IMR-90 (cell line): ENCODE measurements around the gene TDRD7. TPM values are rescaled to one million over a fixed set of nuclear protein-coding genes. Genes with fewer than 3 reads are reported as not detected.

ENCODE experiments used
- ATAC-seq: fragments of 200-7000 bp; cut with Tn5 transposase; 2 replicates; pipeline ENCODE4 v1.9.1; 2020; ENCODE audit warnings: low read depth, mild to moderate bottlenecking, moderate library complexity
- BruUV-seq: library from RNA; stranded (reverse); fragments of 400-500 nt; replicated peaks from 2 replicates; lab custom pipeline; 2021; lab: Mats Ljungman, UMichigan
- CTCF ChIA-PET: fragments of 300-600 bp; formaldehyde crosslinking; extraction: SDS; loops from one replicate; lab custom pipeline; 2021; ENCODE audit warnings: antibody characterized with exemption; lab: Yijun Ruan, JAX
- POLR2A ChIA-PET: fragments of 300-600 bp; sonication (Branson Sonifier 250); formaldehyde crosslinking; loops from one replicate; lab custom pipeline; 2022; ENCODE audit warnings: antibody characterized with exemption; ENCODE audit not compliant: unreplicated experiment; lab: Charles Lee
- DNase-seq: peaks from one replicate; pipeline ENCODE4 v3.0.0; 2013
- H2AFZ ChIP-seq: replicated peaks from 2 replicates; pipeline ENCODE3; 2013; ENCODE audit warnings: low read length, mild to moderate bottlenecking; ENCODE audit not compliant: poor library complexity
- H2AK5ac ChIP-seq: 2 replicates; pipeline ENCODE4 v1.6.1; 2013; ENCODE audit warnings: low read depth, low read length, inconsistent platforms
- H2AK9ac ChIP-seq: replicated peaks from 2 replicates; pipeline ENCODE3; 2013; ENCODE audit warnings: mild to moderate bottlenecking, low read depth, low read length, moderate library complexity; ENCODE audit not compliant: poor library complexity
- H2BK120ac ChIP-seq: 2 replicates; pipeline ENCODE4 v1.6.1; 2013; ENCODE audit warnings: low read depth, low read length, inconsistent platforms
- H2BK15ac ChIP-seq: 3 replicates; pipeline ENCODE4 v1.6.1; 2013; ENCODE audit warnings: low read depth, low read length, inconsistent platforms
- H2BK20ac ChIP-seq: 2 replicates; pipeline ENCODE4 v1.6.1; 2013; ENCODE audit warnings: low read depth, mild to moderate bottlenecking, inconsistent platforms, low read length, moderate library complexity
- H2BK5ac ChIP-seq: 2 replicates; pipeline ENCODE4 v1.6.1; 2013; ENCODE audit warnings: mild to moderate bottlenecking, low read depth, low read length, inconsistent platforms; ENCODE audit not compliant: poor library complexity, severe bottlenecking
- H3K14ac ChIP-seq: replicated peaks from 2 replicates; pipeline ENCODE4 v1.6.1; 2013; ENCODE audit warnings: low read depth, low read length, inconsistent platforms
- H3K18ac ChIP-seq: 2 replicates; pipeline ENCODE4 v1.6.1; 2013; ENCODE audit warnings: low read depth, low read length, control low read depth
- H3K23ac ChIP-seq: 2 replicates; pipeline ENCODE4 v1.6.1; 2013; ENCODE audit warnings: low read depth, low read length, inconsistent platforms
- H3K27ac ChIP-seq: 2 replicates; pipeline ENCODE4 v1.5.1; 2013; ENCODE audit warnings: mild to moderate bottlenecking, control low read depth, low read length; ENCODE audit not compliant: insufficient read depth
- H3K27me3 ChIP-seq: 2 replicates; pipeline ENCODE4 v1.6.1; 2013; ENCODE audit warnings: low read length; ENCODE audit not compliant: control insufficient read depth, insufficient read depth
- H3K36me3 ChIP-seq: 2 replicates; pipeline ENCODE4 v1.6.1; 2013; ENCODE audit warnings: low read length, mixed read lengths; ENCODE audit not compliant: control insufficient read depth, insufficient read depth
- H3K4ac ChIP-seq: 2 replicates; pipeline ENCODE4 v1.6.1; 2013; ENCODE audit warnings: low read depth, low read length, inconsistent platforms
- H3K4me1 ChIP-seq: 2 replicates; pipeline ENCODE4 v1.6.1; 2013; ENCODE audit warnings: low read length, mixed read lengths; ENCODE audit not compliant: control insufficient read depth, insufficient read depth
- H3K4me2 ChIP-seq: 2 replicates; pipeline ENCODE4 v1.6.1; 2013; ENCODE audit warnings: low read depth, mild to moderate bottlenecking, control low read depth, low read length, moderate library complexity
- H3K4me3 ChIP-seq: 2 replicates; pipeline ENCODE4 v1.5.1; 2013; ENCODE audit warnings: low read depth, mild to moderate bottlenecking, control low read depth, low read length, moderate library complexity; ENCODE audit not compliant: insufficient read depth
- H3K56ac ChIP-seq: 2 replicates; pipeline ENCODE4 v1.6.1; 2013; ENCODE audit warnings: low read length, inconsistent platforms; ENCODE audit not compliant: insufficient read depth; ENCODE audit errors: extremely low read depth
- H3K79me1 ChIP-seq, 2 experiments: 2 replicates each; pipeline ENCODE4 v1.6.1; 2013; ENCODE audit warnings: low read length in 2 of 2, inconsistent platforms in 1 of 2, low read depth in 1 of 2
- H3K9ac ChIP-seq: 2 replicates; pipeline ENCODE4 v1.6.1; 2013; ENCODE audit warnings: low read depth, low read length, control low read depth
- H3K9me1 ChIP-seq: 2 replicates; pipeline ENCODE4 v1.6.1; 2013; ENCODE audit warnings: low read length, inconsistent platforms; ENCODE audit not compliant: insufficient read depth
- H3K9me3 ChIP-seq: 2 replicates; pipeline ENCODE4 v1.6.1; 2013; ENCODE audit warnings: low read length; ENCODE audit not compliant: control insufficient read depth, insufficient read depth
- H4K20me1 ChIP-seq: 2 replicates; pipeline ENCODE4 v1.6.1; 2013; ENCODE audit warnings: low read length, inconsistent platforms; ENCODE audit not compliant: insufficient read depth
- H4K5ac ChIP-seq: 2 replicates; pipeline ENCODE4 v1.6.1; 2013; ENCODE audit warnings: mild to moderate bottlenecking, low read depth, low read length, control low read depth
- H4K8ac ChIP-seq, 2 experiments: 2 replicates each; pipeline ENCODE4 v1.6.1; 2013; ENCODE audit warnings: low read depth in 2 of 2, low read length in 2 of 2, control low read depth in 1 of 2, inconsistent platforms in 1 of 2
- H4K91ac ChIP-seq: 2 replicates; pipeline ENCODE4 v1.6.1; 2013; ENCODE audit warnings: low read depth, low read length, inconsistent platforms; ENCODE audit not compliant: insufficient read depth
- BHLHE40 ChIP-seq: fragments of 150-350 bp; IDR thresholded peaks from 2 replicates; pipeline ENCODE4 v1.6.1; 2016; ENCODE audit warnings: mild to moderate bottlenecking, low read depth, low read length
- CEBPB ChIP-seq: IDR thresholded peaks from 2 replicates; pipeline ENCODE4 v1.6.1; 2012; ENCODE audit warnings: low read depth, low read length, improper control_type of control experiment
- CHD1 ChIP-seq: IDR thresholded peaks from 2 replicates; pipeline ENCODE4 v1.6.1; 2012; ENCODE audit warnings: low read depth, low read length, improper control_type of control experiment
- CTCF ChIP-seq: conservative IDR thresholded peaks from 2 replicates; pipeline ENCODE4 v1.5.1; 2012; ENCODE audit warnings: mild to moderate bottlenecking, low read depth, low read length, improper control_type of control experiment
- ELK1 ChIP-seq: fragments of 150-350 bp; IDR thresholded peaks from 2 replicates; pipeline ENCODE4 v1.6.1; 2016; ENCODE audit warnings: low read depth, mild to moderate bottlenecking, low read length, moderate library complexity, borderline replicate concordance
- FOS ChIP-seq: fragments of 150-350 bp; IDR thresholded peaks from 2 replicates; pipeline ENCODE4 v1.6.1; 2016; ENCODE audit warnings: low read depth, low read length
- MAFK ChIP-seq: IDR thresholded peaks from 2 replicates; pipeline ENCODE4 v1.6.1; 2012; ENCODE audit warnings: low read depth, low read length, improper control_type of control experiment
- MAZ ChIP-seq: IDR thresholded peaks from 2 replicates; pipeline ENCODE4 v1.6.1; 2012; ENCODE audit warnings: low read depth, mild to moderate bottlenecking, low read length, improper control_type of control experiment, moderate library complexity, borderline replicate concordance
- MXI1 ChIP-seq: IDR thresholded peaks from 2 replicates; pipeline ENCODE4 v1.6.1; 2012; ENCODE audit warnings: low read depth, mild to moderate bottlenecking, low read length, moderate library complexity, borderline replicate concordance
- NFE2L2 ChIP-seq: fragments of 150-350 bp; IDR thresholded peaks from 2 replicates; pipeline ENCODE4 v1.6.1; 2016; ENCODE audit warnings: low read depth, mild to moderate bottlenecking, low read length
- POLR2A ChIP-seq: IDR thresholded peaks from 2 replicates; pipeline ENCODE4 v1.6.1; 2012; ENCODE audit warnings: mild to moderate bottlenecking, low read depth, low read length
- RAD21 ChIP-seq: IDR thresholded peaks from 2 replicates; pipeline ENCODE4 v1.6.1; 2012; ENCODE audit warnings: low read length, improper control_type of control experiment
- RCOR1 ChIP-seq: IDR thresholded peaks from 2 replicates; pipeline ENCODE4 v1.6.1; 2012; ENCODE audit warnings: mild to moderate bottlenecking, low read length, improper control_type of control experiment; ENCODE audit not compliant: insufficient replicate concordance
- RFX5 ChIP-seq: IDR thresholded peaks from 2 replicates; pipeline ENCODE4 v1.8.0; 2012; ENCODE audit warnings: low read depth, mild to moderate bottlenecking, low read length, moderate library complexity
- SMC3 ChIP-seq: fragments of 150-350 bp; IDR thresholded peaks from 2 replicates; pipeline ENCODE4 v1.6.1; 2016; ENCODE audit warnings: low read depth, mild to moderate bottlenecking, antibody characterized with exemption, low read length, moderate library complexity
- USF2 ChIP-seq: fragments of 150-350 bp; IDR thresholded peaks from 2 replicates; pipeline ENCODE4 v1.6.1; 2017; ENCODE audit warnings: mild to moderate bottlenecking, antibody characterized with exemption, low read length, low read depth
- WGBS, 2 experiments: methylation state at CpG; one replicate each; pipeline versions ENCODE4 v1.1.5 to v1.1.7; 2013; ENCODE audit warnings: missing lambda C conversion rate in 2 of 2; ENCODE audit not compliant: insufficient read length in 1 of 2; ENCODE audit errors: extremely low coverage in 2 of 2; 5-methylcytosine and 5-hydroxymethylcytosine counted together
- dilution Hi-C: fragments of 300-500 bp; cut with HindIII; formaldehyde crosslinking; loops from one replicate; pipeline ENCODE4 v1.14.3; 2018; ENCODE audit warnings: low sequenced_read_pairs; ENCODE audit not compliant: unreplicated experiment
- in situ Hi-C: fragments of 300-500 bp; cut with MboI; formaldehyde crosslinking; loops from 3 replicates; pipeline ENCODE4 v1.14.3; 2019; ENCODE audit warnings: low sequenced_read_pairs, inconsistent platforms, mixed read lengths
- intact Hi-C: fragments of 100-400 bp; cut with micrococcal nuclease; formaldehyde crosslinking; loops from 2 replicates; pipeline ENCODE4 v1.10.0; 2022
- polyA plus RNA-seq, 3 experiments: library from polyadenylated mRNA; depleted of rRNA; stranded (reverse); fragments of >200 nt; gene quantifications; 2 replicates each; pipeline ENCODE4 v1.2.3, GENCODE V29; 2012; ENCODE audit warnings: low replicate concordance in 1 of 3
- total RNA-seq: library from RNA; depleted of rRNA; stranded (reverse); fragments of >200 nt; gene quantifications from 2 replicates; pipeline ENCODE4 v1.2.3, GENCODE V29; 2012

Gene TDRD7
- total and polyA plus RNA-seq, 2 of the 4 experiments (the other 2 are of a cell fraction), result 4.4 to 9.7 TPM

GRCh38 chr9:97501972-97502221 lies 90.0 kb downstream of the TDRD7 start:
- no CpG with 5 or more reads among the region's 30 CpGs for WGBS, 2 experiments
- H2AK9ac ChIP-seq, result peak overlapping the region; percentile 53
- H2BK120ac ChIP-seq, result no peak overlapping the region
- H2BK15ac ChIP-seq, result no peak overlapping the region
- no peak overlapping the region for H2AK5ac ChIP-seq
- H3K4me1 ChIP-seq, result peaks cover 18% of the 10 kb centered on the region; the same call in 1 of the 2 replicates
- H3K27ac ChIP-seq, result no peak overlapping the region
- intact Hi-C loops (no loop called here), in situ Hi-C loops (no loop called here), dilution Hi-C loops (no loop called here)
- no peak overlapping the region for H2BK20ac ChIP-seq
- no peak overlapping the region for H4K91ac ChIP-seq
- TF ChIP-seq RCOR1, result no peak
- no peak for TF ChIP-seq MAFK
- no peak for TF ChIP-seq CHD1
- no peak for TF ChIP-seq MXI1
- TF ChIP-seq NFE2L2, result no peak
- no peak for TF ChIP-seq CTCF
- TF ChIP-seq ELK1, result no peak
- TF ChIP-seq RFX5, result no peak
- TF ChIP-seq FOS, result no peak
- TF ChIP-seq SMC3, result no peak
- TF ChIP-seq CEBPB, result no peak
- TF ChIP-seq BHLHE40, result no peak
- no peak for TF ChIP-seq USF2
- TF ChIP-seq RAD21, result no peak
- TF ChIP-seq POLR2A, result no peak
- no peak for TF ChIP-seq MAZ
- H2BK5ac ChIP-seq, result no peak overlapping the region
- peak overlapping the region; percentile 27; the same call in 1 of the 2 replicates for H3K9ac ChIP-seq
- ChIA-PET CTCF (interaction anchor here (1.8 to 2.6 kb wide), 4 partner anchors 15 to 97 kb away, joined by 6 to 13 read pairs (median 8); no protein-coding TSS in a partner anchor), POLR2A (interaction anchor here (0.6 kb wide), 1 partner anchor 63 kb away, joined by 3 read pairs; no protein-coding TSS in a partner anchor)
- H3K79me1 ChIP-seq, result 0 out of 4 replicates have a peak, but pooled peaks cover 0 to 3% of the 10 kb centered on the region in 2 experiments
- H3K4me2 ChIP-seq, result peak overlapping the region; percentile 83
- H3K23ac ChIP-seq, result no peak overlapping the region
- H3K9me3 ChIP-seq, result no peaks in the 10 kb centered on the region
- no peak overlapping the region for H4K8ac ChIP-seq
- H3K4me3 ChIP-seq, result peak overlapping the region; percentile 68
- ATAC-seq (peak; percentile 53), DNase-seq (no peak)
- H3K18ac ChIP-seq, result no peak overlapping the region
- no peak overlapping the region for H3K56ac ChIP-seq
- BruUV-seq, result no TSS peak
- H2AFZ ChIP-seq, result peak overlapping the region; percentile 86
- H3K4ac ChIP-seq, result no peak overlapping the region
- H4K5ac ChIP-seq, result no peak overlapping the region
- H3K27me3 ChIP-seq, result peaks cover 23% of the 10 kb centered on the region
- H3K14ac ChIP-seq, result no peak overlapping the region
- no peaks in the 10 kb centered on the region for H3K9me1 ChIP-seq
- H4K20me1 ChIP-seq, result no peaks in the 10 kb centered on the region
- no peaks in the 10 kb centered on the region for H3K36me3 ChIP-seq
